ENCODE data around the gene CSF3R. TPM values are rescaled to one million over a fixed set of nuclear protein-coding genes. Genes with fewer than 3 reads are reported as not detected.

CSF3R gene
- polyA plus RNA-seq, 1 donor from 2014 or later, result not detected

- Histone ChIP-seq H3K79me2 (replicated peaks; ENCODE audit: insufficient read depth, low read length) (no peaks in the 10 kb centered on the region), H3K4me3 (ENCODE audit: low read length) (no peak overlapping the region), H3K9ac (ENCODE audit: low read length) (no peak overlapping the region), H3K27me3 (ENCODE audit: insufficient read depth, low read depth, low read length) (no peaks in the 10 kb centered on the region), H3K9me2 (ENCODE audit: insufficient read depth, low read length) (no peaks in the 10 kb centered on the region), H3K4me2 (ENCODE audit: low read length) (no peak overlapping the region), H3K36me3 (ENCODE audit: insufficient read depth, low read length) (no peaks in the 10 kb centered on the region), H3K9me3 (ENCODE audit: low read length) (no peaks in the 10 kb centered on the region), H3F3A (ENCODE audit: insufficient read depth, low read length, poor library complexity, severe bottlenecking) (peaks cover 6% of the 10 kb centered on the region), H2AFZ (ENCODE audit: low read depth, low read length) (no peak overlapping the region), H3K27ac (ENCODE audit: low read length) (no peak overlapping the region), H4K20me1 (ENCODE audit: insufficient read depth) (no peaks in the 10 kb centered on the region)
- no peak for TF ChIP-seq CTCF (IDR thresholded peaks at IDR 0.05; ENCODE audit: poor library complexity, severe bottlenecking)
- no peak for TF ChIP-seq MXI1 (conservative IDR thresholded peaks at IDR 0.05; ENCODE audit: poor library complexity, severe bottlenecking)
- no peak for TF ChIP-seq TAF1 (IDR thresholded peaks at IDR 0.05; ENCODE audit: low read depth)
- no peak for TF ChIP-seq EZH2 (IDR thresholded peaks at IDR 0.05; ENCODE audit: borderline replicate concordance, insufficient read depth, low read length, poor library complexity, severe bottlenecking)
- no peak for TF ChIP-seq POLR2AphosphoS5 (IDR thresholded peaks at IDR 0.05)
- no peak for TF ChIP-seq SMC3 (conservative IDR thresholded peaks at IDR 0.05; ENCODE audit: poor library complexity)
- TF ChIP-seq RAD21 (conservative IDR thresholded peaks at IDR 0.05), result no peak
- TF ChIP-seq REST (IDR thresholded peaks at IDR 0.05; ENCODE audit: borderline replicate concordance), result no peak
- no peak for TF ChIP-seq EP300 (conservative IDR thresholded peaks at IDR 0.05; ENCODE audit: poor library complexity, severe bottlenecking)
Measured at GRCh38 chr1:36522461-36523229, 39.9 kb upstream of the CSF3R start.

GRCh38 chr1:36522021-36522420 lies 39.3 kb upstream of the CSF3R start:
- TF ChIP-seq EZH2 (IDR thresholded peaks at IDR 0.05; ENCODE audit: borderline replicate concordance, insufficient read depth, low read length, poor library complexity, severe bottlenecking), result no peak
- no peak for TF ChIP-seq POLR2AphosphoS5 (IDR thresholded peaks at IDR 0.05)
- no peak for TF ChIP-seq EP300 (conservative IDR thresholded peaks at IDR 0.05; ENCODE audit: poor library complexity, severe bottlenecking)
- no peak for TF ChIP-seq TAF1 (IDR thresholded peaks at IDR 0.05; ENCODE audit: low read depth)
- no peak for TF ChIP-seq SMC3 (conservative IDR thresholded peaks at IDR 0.05; ENCODE audit: poor library complexity)
- no peak for TF ChIP-seq REST (IDR thresholded peaks at IDR 0.05; ENCODE audit: borderline replicate concordance)
- no peak for TF ChIP-seq CTCF (IDR thresholded peaks at IDR 0.05; ENCODE audit: poor library complexity, severe bottlenecking)
- TF ChIP-seq RAD21 (conservative IDR thresholded peaks at IDR 0.05), result no peak
- TF ChIP-seq MXI1 (conservative IDR thresholded peaks at IDR 0.05; ENCODE audit: poor library complexity, severe bottlenecking), result no peak
- peaks cover 6% of the 10 kb centered on the region for H3F3A ChIP-seq (ENCODE audit: insufficient read depth, low read length, poor library complexity, severe bottlenecking)
- no peak overlapping the region for H3K9ac ChIP-seq (ENCODE audit: low read length)
- H3K27ac ChIP-seq (ENCODE audit: low read length), result no peak overlapping the region
- H3K4me3 ChIP-seq (ENCODE audit: low read length), result no peak overlapping the region
- no peaks in the 10 kb centered on the region for H3K36me3 ChIP-seq (ENCODE audit: insufficient read depth, low read length)
- no peak overlapping the region for H3K4me2 ChIP-seq (ENCODE audit: low read length)
- H3K9me2 ChIP-seq (ENCODE audit: insufficient read depth, low read length), result no peaks in the 10 kb centered on the region
- H3K9me3 ChIP-seq (ENCODE audit: low read length), result no peaks in the 10 kb centered on the region
- H3K79me2 ChIP-seq (replicated peaks; ENCODE audit: insufficient read depth, low read length), result no peaks in the 10 kb centered on the region
- H3K27me3 ChIP-seq (ENCODE audit: insufficient read depth, low read depth, low read length), result no peaks in the 10 kb centered on the region
- H2AFZ ChIP-seq (ENCODE audit: low read depth, low read length), result no peak overlapping the region
- H4K20me1 ChIP-seq (ENCODE audit: insufficient read depth), result no peaks in the 10 kb centered on the region
